WTC11 (cell line): Measurements from ENCODE around the gene GNL3.

Source experiments
- ATF3 ChIP-seq: sonication (generic); formaldehyde crosslinking; conservative IDR thresholded peaks from 2 replicates; pipeline ENCODE4 v1.8.1; 2022; ENCODE audit warnings: mild to moderate bottlenecking, missing genetic modification reagents
- ATF6 ChIP-seq: sonication (generic); formaldehyde crosslinking; IDR thresholded peaks from 2 replicates; pipeline ENCODE4 v1.8.1; 2023; ENCODE audit warnings: mild to moderate bottlenecking, missing genetic modification reagents
- CTCF ChIP-seq: fragments of 200-600 bp; IDR thresholded peaks from 2 replicates; pipeline ENCODE4 v1.8.0; 2022; ENCODE audit warnings: antibody characterized with exemption
- E2F1 ChIP-seq: sonication (generic); formaldehyde crosslinking; IDR thresholded peaks from 2 replicates; pipeline ENCODE4 v1.8.0; 2022; ENCODE audit warnings: mild to moderate bottlenecking, missing genetic modification reagents
- KAT7 ChIP-seq: sonication (generic); formaldehyde crosslinking; IDR thresholded peaks from 2 replicates; pipeline ENCODE4 v1.8.1; 2023; ENCODE audit warnings: missing genetic modification reagents, mild to moderate bottlenecking, borderline replicate concordance
- MYBL2 ChIP-seq: sonication (generic); formaldehyde crosslinking; IDR thresholded peaks from 2 replicates; pipeline ENCODE4 v1.8.1; 2023; ENCODE audit warnings: mild to moderate bottlenecking, moderate library complexity, missing genetic modification reagents
- NR2C2 ChIP-seq: sonication (generic); formaldehyde crosslinking; IDR thresholded peaks from 2 replicates; pipeline ENCODE4 v1.8.0; 2022; ENCODE audit warnings: mild to moderate bottlenecking, missing genetic modification reagents
- STAT6 ChIP-seq: sonication (generic); formaldehyde crosslinking; conservative IDR thresholded peaks from 2 replicates; pipeline ENCODE4 v1.8.1; 2023; ENCODE audit warnings: mild to moderate bottlenecking, low read depth, missing genetic modification reagents, moderate library complexity
- ZBTB21 ChIP-seq: sonication (generic); formaldehyde crosslinking; IDR thresholded peaks from 2 replicates; pipeline ENCODE4 v1.8.1; 2023; ENCODE audit warnings: mild to moderate bottlenecking, missing genetic modification reagents, borderline replicate concordance
- ZMAT4 ChIP-seq: fragments of 250-450 bp; sonication (Bioruptor Pico); IDR thresholded peaks from 2 replicates; pipeline ENCODE4 v1.9.0; 2021; ENCODE audit warnings: mild to moderate bottlenecking
- ZNF121 ChIP-seq: sonication (generic); formaldehyde crosslinking; IDR thresholded peaks from 2 replicates; pipeline ENCODE4 v1.8.0; 2023; ENCODE audit warnings: missing genetic modification reagents
- ZNF532 ChIP-seq: fragments of 250-450 bp; sonication (Bioruptor Pico); IDR thresholded peaks from 2 replicates; pipeline ENCODE4 v1.9.0; 2021; ENCODE audit warnings: mild to moderate bottlenecking, borderline replicate concordance
- TF ChIP-seq, protein P1 (sequence below): sonication (generic); formaldehyde crosslinking; IDR thresholded peaks from 2 replicates; pipeline ENCODE4 v1.8.1; 2023; ENCODE audit warnings: mild to moderate bottlenecking, missing genetic modification reagents

DNA sequence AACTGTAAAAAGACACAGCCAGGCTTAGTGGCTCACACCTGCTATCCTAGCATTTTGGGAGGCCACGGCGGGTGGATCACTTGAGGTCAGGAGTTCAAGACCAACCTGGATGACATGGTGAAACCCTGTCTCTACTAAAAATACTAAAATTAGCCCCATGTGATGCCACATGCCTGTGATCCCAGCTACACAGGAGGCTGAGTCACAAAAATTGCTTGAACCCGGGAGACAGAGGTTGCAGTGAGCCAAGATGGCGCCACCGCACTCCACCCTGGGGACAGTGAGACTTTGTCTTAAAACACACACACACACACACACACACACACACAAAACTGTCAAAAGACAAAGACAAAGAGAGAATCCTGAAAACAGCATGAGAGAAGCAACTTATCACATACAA lies 38.1 kb downstream of the GNL3 start:
- TF ChIP-seq ATF3 (CRISPR knock-in tag): no peak
- TF ChIP-seq, protein P1, sequence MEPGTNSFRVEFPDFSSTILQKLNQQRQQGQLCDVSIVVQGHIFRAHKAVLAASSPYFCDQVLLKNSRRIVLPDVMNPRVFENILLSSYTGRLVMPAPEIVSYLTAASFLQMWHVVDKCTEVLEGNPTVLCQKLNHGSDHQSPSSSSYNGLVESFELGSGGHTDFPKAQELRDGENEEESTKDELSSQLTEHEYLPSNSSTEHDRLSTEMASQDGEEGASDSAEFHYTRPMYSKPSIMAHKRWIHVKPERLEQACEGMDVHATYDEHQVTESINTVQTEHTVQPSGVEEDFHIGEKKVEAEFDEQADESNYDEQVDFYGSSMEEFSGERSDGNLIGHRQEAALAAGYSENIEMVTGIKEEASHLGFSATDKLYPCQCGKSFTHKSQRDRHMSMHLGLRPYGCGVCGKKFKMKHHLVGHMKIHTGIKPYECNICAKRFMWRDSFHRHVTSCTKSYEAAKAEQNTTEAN (CRISPR knock-in tag): no peak
- no peak for TF ChIP-seq CTCF
- no peak for TF ChIP-seq ZBTB21 (CRISPR knock-in tag)
- TF ChIP-seq STAT6 (CRISPR knock-in tag): no peak
- no peak for TF ChIP-seq E2F1
- no peak for TF ChIP-seq NR2C2 (CRISPR knock-in tag)
- TF ChIP-seq MYBL2 (CRISPR knock-in tag): no peak
- no peak for TF ChIP-seq ATF6 (CRISPR knock-in tag)
- no peak for TF ChIP-seq ZMAT4 (CRISPR knock-in tag)
- TF ChIP-seq ZNF121 (CRISPR knock-in tag): no peak
- TF ChIP-seq KAT7: no peak
- no peak for TF ChIP-seq ZNF532 (CRISPR knock-in tag)
